ENCODE data around the gene ALK.

Gene ALK

DNA sequence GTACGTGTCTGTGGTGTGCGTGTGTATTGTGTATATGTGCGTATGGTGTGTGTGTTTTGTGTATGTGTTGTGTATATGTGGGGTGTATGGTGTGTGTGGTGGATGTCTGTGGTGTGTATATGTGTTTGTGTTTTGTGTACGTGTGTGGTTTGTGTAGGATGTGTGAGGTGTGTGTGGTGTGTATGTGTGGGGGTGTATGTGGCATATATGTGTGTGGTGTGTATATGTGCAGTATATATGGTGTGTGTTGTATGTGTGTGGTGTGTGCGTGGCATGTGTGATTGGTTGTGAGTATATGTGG, 704.8 kb downstream of the ALK start:
- TF ChIP-seq, protein P1, sequence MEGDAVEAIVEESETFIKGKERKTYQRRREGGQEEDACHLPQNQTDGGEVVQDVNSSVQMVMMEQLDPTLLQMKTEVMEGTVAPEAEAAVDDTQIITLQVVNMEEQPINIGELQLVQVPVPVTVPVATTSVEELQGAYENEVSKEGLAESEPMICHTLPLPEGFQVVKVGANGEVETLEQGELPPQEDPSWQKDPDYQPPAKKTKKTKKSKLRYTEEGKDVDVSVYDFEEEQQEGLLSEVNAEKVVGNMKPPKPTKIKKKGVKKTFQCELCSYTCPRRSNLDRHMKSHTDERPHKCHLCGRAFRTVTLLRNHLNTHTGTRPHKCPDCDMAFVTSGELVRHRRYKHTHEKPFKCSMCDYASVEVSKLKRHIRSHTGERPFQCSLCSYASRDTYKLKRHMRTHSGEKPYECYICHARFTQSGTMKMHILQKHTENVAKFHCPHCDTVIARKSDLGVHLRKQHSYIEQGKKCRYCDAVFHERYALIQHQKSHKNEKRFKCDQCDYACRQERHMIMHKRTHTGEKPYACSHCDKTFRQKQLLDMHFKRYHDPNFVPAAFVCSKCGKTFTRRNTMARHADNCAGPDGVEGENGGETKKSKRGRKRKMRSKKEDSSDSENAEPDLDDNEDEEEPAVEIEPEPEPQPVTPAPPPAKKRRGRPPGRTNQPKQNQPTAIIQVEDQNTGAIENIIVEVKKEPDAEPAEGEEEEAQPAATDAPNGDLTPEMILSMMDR (conservative IDR thresholded peaks at IDR 0.05; ENCODE audit: low read depth, low read length): no peak
- Histone ChIP-seq H3K4me3 (IDR thresholded peaks at IDR 0.05; ENCODE audit: insufficient read depth, low read depth, low read length) (no peak overlapping the region), H3K9ac (no peak overlapping the region), H3K27me3 (ENCODE audit: insufficient read depth, low read depth) (no peaks in the 10 kb centered on the region), H2AFZ (ENCODE audit: low read depth) (no peak overlapping the region), H3K27ac (no peak overlapping the region), H3K4me1 (ENCODE audit: low read depth, poor library complexity, severe bottlenecking) (no peaks in the 10 kb centered on the region), H4K20me1 (ENCODE audit: insufficient read depth) (no peaks in the 10 kb centered on the region), H3K4me2 (no peak overlapping the region), H3K79me2 (ENCODE audit: insufficient read depth, low read depth) (no peaks in the 10 kb centered on the region), H3K36me3 (ENCODE audit: insufficient read depth) (no peaks in the 10 kb centered on the region)

DNA sequence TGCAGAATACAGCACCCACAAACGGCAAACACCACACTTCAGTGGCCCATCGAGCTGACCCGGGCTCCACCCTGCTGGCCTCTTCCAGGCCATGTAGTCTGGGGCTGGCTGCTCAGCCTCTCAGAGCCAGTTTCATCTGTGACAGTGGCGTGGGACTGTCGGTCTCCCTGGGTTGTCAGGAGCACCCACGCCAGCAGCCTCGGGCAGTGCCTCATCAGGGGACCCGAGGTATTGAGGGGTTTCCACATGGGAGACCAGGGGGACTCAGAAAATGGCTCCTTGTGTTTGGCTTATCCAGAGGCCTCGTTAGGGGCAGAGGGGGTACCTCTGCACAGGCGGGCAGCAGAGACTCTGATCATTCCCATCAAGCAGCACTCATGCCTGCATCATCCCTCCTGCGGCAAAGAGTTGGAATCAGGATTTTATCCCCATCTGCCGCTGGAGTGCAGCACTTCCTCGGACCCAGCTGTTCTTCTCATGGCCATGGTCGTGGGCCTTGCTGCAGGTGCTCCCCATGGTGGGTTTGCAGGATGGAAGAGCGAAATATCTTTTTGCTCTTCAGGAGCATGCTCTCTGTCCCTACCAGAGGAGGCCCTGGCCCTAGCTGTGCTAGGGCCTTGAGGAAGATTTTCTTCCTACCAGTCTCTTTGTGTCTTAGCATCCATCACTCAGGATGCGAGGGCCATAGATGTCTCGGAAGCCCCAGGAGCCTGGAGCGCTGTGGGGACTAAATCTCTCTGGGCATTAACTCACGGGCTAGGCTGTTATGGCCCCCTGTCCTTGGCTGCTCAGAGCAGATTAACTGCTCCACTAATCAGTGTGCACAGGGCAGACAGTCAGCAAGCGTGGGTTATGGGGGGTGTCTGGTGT, 705.4 kb downstream of the ALK start:
- Histone ChIP-seq H4K20me1 (ENCODE audit: insufficient read depth) (no peaks in the 10 kb centered on the region), H3K4me1 (ENCODE audit: low read depth, poor library complexity, severe bottlenecking) (no peaks in the 10 kb centered on the region), H3K79me2 (ENCODE audit: insufficient read depth, low read depth) (no peaks in the 10 kb centered on the region), H3K9ac (no peak overlapping the region), H3K27ac (no peak overlapping the region), H3K4me3 (IDR thresholded peaks at IDR 0.05; ENCODE audit: insufficient read depth, low read depth, low read length) (no peak overlapping the region), H2AFZ (ENCODE audit: low read depth) (no peak overlapping the region), H3K27me3 (ENCODE audit: insufficient read depth, low read depth) (no peaks in the 10 kb centered on the region), H3K36me3 (ENCODE audit: insufficient read depth) (no peaks in the 10 kb centered on the region), H3K4me2 (no peak overlapping the region)
- TF ChIP-seq, protein P1 (conservative IDR thresholded peaks at IDR 0.05; ENCODE audit: low read depth, low read length): no peak

DNA sequence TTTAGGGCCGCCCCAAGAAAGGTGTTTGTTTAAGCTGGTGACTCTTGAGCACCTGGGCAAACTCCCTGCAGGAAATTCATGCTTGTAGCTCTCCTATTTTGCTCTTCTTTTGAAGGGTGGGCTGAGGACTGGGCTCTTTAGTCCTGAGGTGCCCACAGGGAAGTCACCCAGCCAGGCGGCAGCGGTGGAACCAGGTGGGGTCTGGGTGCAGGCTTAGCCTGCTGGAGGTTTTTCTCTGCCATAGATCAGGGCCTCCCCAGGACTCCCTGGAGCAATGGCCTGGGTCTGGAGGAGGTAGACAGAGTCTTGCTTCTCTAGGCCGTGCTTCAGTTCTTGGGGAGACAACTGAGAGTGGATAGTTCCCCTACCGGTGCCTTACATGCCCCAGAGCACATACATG, 706.3 kb downstream of the ALK start:
- no peaks in the 10 kb centered on the region for H3K79me2 ChIP-seq (ENCODE audit: insufficient read depth, low read depth)

DNA sequence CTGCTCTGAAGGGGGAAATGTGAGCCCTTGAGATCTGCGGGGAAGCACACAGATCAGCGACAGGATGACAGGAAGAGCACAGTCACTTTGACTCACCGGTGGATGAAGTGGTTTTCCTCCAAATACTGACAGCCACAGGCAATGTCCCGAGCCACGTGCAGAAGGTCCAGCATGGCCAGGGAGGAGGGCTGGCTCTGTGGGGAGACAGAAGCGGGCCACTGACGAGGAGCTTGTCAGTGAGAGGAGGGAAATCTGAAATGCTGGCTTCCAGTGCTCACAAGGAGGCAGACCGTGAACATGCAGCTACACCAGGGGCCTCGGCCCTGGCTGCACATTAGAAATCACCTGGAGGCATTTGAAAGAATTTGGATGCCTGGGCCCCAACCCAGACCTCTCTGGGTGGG, 707.5 kb downstream of the ALK start:
- H3K4me1 ChIP-seq (ENCODE audit: low read depth, poor library complexity, severe bottlenecking): no peaks in the 10 kb centered on the region
- H3K4me3 ChIP-seq (IDR thresholded peaks at IDR 0.05; ENCODE audit: insufficient read depth, low read depth, low read length): no peak overlapping the region
- H3K27ac ChIP-seq: no peak overlapping the region
- H2AFZ ChIP-seq (ENCODE audit: low read depth): no peak overlapping the region
- H3K36me3 ChIP-seq (ENCODE audit: insufficient read depth): no peaks in the 10 kb centered on the region
- H4K20me1 ChIP-seq (ENCODE audit: insufficient read depth): no peaks in the 10 kb centered on the region
- no peaks in the 10 kb centered on the region for H3K27me3 ChIP-seq (ENCODE audit: insufficient read depth, low read depth)
- no peak overlapping the region for H3K4me2 ChIP-seq
- TF ChIP-seq, protein P1 (conservative IDR thresholded peaks at IDR 0.05; ENCODE audit: low read depth, low read length): no peak
- no peaks in the 10 kb centered on the region for H3K79me2 ChIP-seq (ENCODE audit: insufficient read depth, low read depth)
- no peak overlapping the region for H3K9ac ChIP-seq

More for the DNA sequence above, 706.3 kb downstream of the ALK start:
- no peak overlapping the region for H2AFZ ChIP-seq (ENCODE audit: low read depth)
- H4K20me1 ChIP-seq (ENCODE audit: insufficient read depth): no peaks in the 10 kb centered on the region
- H3K27me3 ChIP-seq (ENCODE audit: insufficient read depth, low read depth): no peaks in the 10 kb centered on the region
- H3K27ac ChIP-seq: no peak overlapping the region
- no peaks in the 10 kb centered on the region for H3K36me3 ChIP-seq (ENCODE audit: insufficient read depth)
- H3K4me3 ChIP-seq (IDR thresholded peaks at IDR 0.05; ENCODE audit: insufficient read depth, low read depth, low read length): no peak overlapping the region
- no peak overlapping the region for H3K9ac ChIP-seq
- H3K4me1 ChIP-seq (ENCODE audit: low read depth, poor library complexity, severe bottlenecking): no peaks in the 10 kb centered on the region
- no peak overlapping the region for H3K4me2 ChIP-seq
- TF ChIP-seq, protein P1 (conservative IDR thresholded peaks at IDR 0.05; ENCODE audit: low read depth, low read length): no peak
